Mesenchymal stem cell (in vitro differentiated cells and primary cell): ENCODE data around the gene UBQLN1.
"Not testable (repeated sequence)": the region's sequence is repeated elsewhere in the genome, so short reads cannot be mapped to it uniquely, and the experiment has no call there.

Source experiments
- DNase-seq: peaks from one replicate; pipeline ENCODE4 v3.0.0-alpha.2; 2013
- H2AFZ ChIP-seq: one replicate; pipeline ENCODE4 v1.6.1; 2013; ENCODE audit warnings: low read depth, mild to moderate bottlenecking, control low read depth, inconsistent platforms, low read length, moderate library complexity
- H2AK5ac ChIP-seq: 2 replicates; pipeline ENCODE4 v1.6.1; 2013; ENCODE audit warnings: low read length, moderate library complexity, mild to moderate bottlenecking, inconsistent platforms; ENCODE audit not compliant: severe bottlenecking
- H2BK120ac ChIP-seq: one replicate; pipeline ENCODE4 v1.6.1; 2013; ENCODE audit warnings: low read depth, mild to moderate bottlenecking, inconsistent platforms, low read length, moderate library complexity
- H2BK12ac ChIP-seq, 2 experiments: one replicate each; pipeline ENCODE4 v1.6.1; 2013; ENCODE audit warnings: inconsistent platforms in 2 of 2, low read length in 2 of 2, mild to moderate bottlenecking in 2 of 2, moderate library complexity in 2 of 2, control low read depth in 1 of 2
- H2BK15ac ChIP-seq: one replicate; pipeline ENCODE4 v1.6.1; 2013; ENCODE audit warnings: mild to moderate bottlenecking, low read depth, inconsistent platforms; ENCODE audit not compliant: poor library complexity, severe bottlenecking
- H2BK5ac ChIP-seq: 2 replicates; pipeline ENCODE4 v1.6.1; 2013; ENCODE audit warnings: low read depth, mild to moderate bottlenecking, low read length, control low read depth, inconsistent platforms; ENCODE audit not compliant: poor library complexity, severe bottlenecking
- H3K14ac ChIP-seq, 2 experiments: one replicate each; pipeline ENCODE4 v1.6.1; 2013; ENCODE audit warnings: inconsistent platforms in 2 of 2, low read length in 2 of 2, control low read depth in 1 of 2, mild to moderate bottlenecking in 1 of 2, moderate library complexity in 1 of 2
- H3K18ac ChIP-seq, 2 experiments: one replicate each; pipeline ENCODE4 v1.6.1; 2013; ENCODE audit warnings: inconsistent platforms in 2 of 2, low read length in 2 of 2, control low read depth in 1 of 2, low read depth in 1 of 2, mild to moderate bottlenecking in 1 of 2
- H3K23ac ChIP-seq, 2 experiments: one replicate each; pipeline ENCODE4 v1.6.1; 2013; ENCODE audit warnings: inconsistent platforms in 2 of 2, low read length in 2 of 2, mild to moderate bottlenecking in 2 of 2, moderate library complexity in 2 of 2, control low read depth in 1 of 2
- H3K27ac ChIP-seq: 2 replicates; pipeline ENCODE4 v1.5.1; 2013; ENCODE audit warnings: mild to moderate bottlenecking, moderate library complexity, low read length, control low read depth, inconsistent platforms; ENCODE audit not compliant: poor library complexity, severe bottlenecking
- H3K27me3 ChIP-seq, 2 experiments: 2 replicates each; pipeline versions ENCODE4 v1.6.1 to v1.7.0; 2013; ENCODE audit warnings: low read length in 2 of 2, mild to moderate bottlenecking in 2 of 2, moderate library complexity in 2 of 2, control low read depth in 1 of 2, inconsistent platforms in 1 of 2; ENCODE audit not compliant: control insufficient read depth in 1 of 2, insufficient read depth in 1 of 2
- H3K36me3 ChIP-seq, 2 experiments: 2 replicates each; pipeline versions ENCODE4 v1.6.1 to v1.7.0; 2013; ENCODE audit warnings: low read length in 2 of 2, control low read depth in 1 of 2, inconsistent platforms in 1 of 2, low read depth in 1 of 2, mild to moderate bottlenecking in 1 of 2; ENCODE audit not compliant: insufficient read depth in 2 of 2, control insufficient read depth in 1 of 2
- H3K4ac ChIP-seq, 2 experiments: one replicate each; pipeline ENCODE4 v1.6.1; 2013; ENCODE audit warnings: inconsistent platforms in 2 of 2, low read length in 2 of 2, mild to moderate bottlenecking in 2 of 2, moderate library complexity in 2 of 2, control low read depth in 1 of 2, low read depth in 1 of 2
- H3K4me1 ChIP-seq: 2 replicates; pipeline ENCODE4 v1.6.1; 2013; ENCODE audit warnings: low read depth, low read length, control low read depth; ENCODE audit not compliant: control insufficient read depth, insufficient read depth
- H3K4me2 ChIP-seq: 2 replicates; pipeline ENCODE4 v1.6.1; 2013; ENCODE audit warnings: low read length, mild to moderate bottlenecking, inconsistent platforms; ENCODE audit not compliant: poor library complexity, severe bottlenecking
- H3K4me3 ChIP-seq, 2 experiments: 2 replicates each; pipeline versions ENCODE4 v1.5.1 to v1.7.0; 2013; ENCODE audit warnings: low read length in 2 of 2, mild to moderate bottlenecking in 2 of 2, control low read depth in 1 of 2, low read depth in 1 of 2; ENCODE audit not compliant: insufficient read depth in 1 of 2
- H3K79me1 ChIP-seq: replicated peaks from 2 replicates; pipeline ENCODE4 v1.6.1; 2013; ENCODE audit warnings: mild to moderate bottlenecking, control low read depth, low read length, inconsistent platforms; ENCODE audit not compliant: poor library complexity, severe bottlenecking
- H3K9ac ChIP-seq: 2 replicates; pipeline ENCODE4 v1.7.0; 2013; ENCODE audit warnings: mild to moderate bottlenecking, low read length, moderate library complexity
- H3K9me3 ChIP-seq: 2 replicates; pipeline ENCODE4 v1.7.0; 2013; ENCODE audit warnings: mild to moderate bottlenecking, low read length; ENCODE audit not compliant: control insufficient read depth
- H4K8ac ChIP-seq: one replicate; pipeline ENCODE4 v1.6.1; 2013; ENCODE audit warnings: inconsistent platforms, mild to moderate bottlenecking, low read length, moderate library complexity
- H4K91ac ChIP-seq: one replicate; pipeline ENCODE4 v1.6.1; 2013; ENCODE audit warnings: mild to moderate bottlenecking, low read length, inconsistent platforms
- WGBS: methylation state at CpG from one replicate; pipeline ENCODE4 v1.1.7; 2013; ENCODE audit warnings: mixed read lengths; 5-methylcytosine and 5-hydroxymethylcytosine counted together

UBQLN1 gene

GRCh38 chr9:83733739-83734138, 26.0 kb upstream of the UBQLN1 start:
- H3K79me1 ChIP-seq: no peaks in the 10 kb centered on the region
- no peak overlapping the region for H3K27ac ChIP-seq
- no peak overlapping the region for H3K4me2 ChIP-seq
- H3K27me3 ChIP-seq: no peaks in the 10 kb centered on the region
- H3K4ac ChIP-seq: no peak overlapping the region
- H2AK5ac ChIP-seq: no peak overlapping the region
- no peaks in the 10 kb centered on the region for H3K4me1 ChIP-seq
- H2BK5ac ChIP-seq: no peak overlapping the region
- H3K4me3 ChIP-seq: no peak overlapping the region
- peaks cover 2% of the 10 kb centered on the region for H3K9me3 ChIP-seq
- H3K14ac ChIP-seq: no peak overlapping the region
- DNase-seq: no peak
- no peak overlapping the region for H2BK15ac ChIP-seq
- H2AFZ ChIP-seq: no peak overlapping the region
- WGBS: 80% methylated on average over 1 of the region's 4 CpGs
- no peak overlapping the region for H4K8ac ChIP-seq
- no peak overlapping the region for H3K18ac ChIP-seq
- H3K36me3 ChIP-seq: no peaks in the 10 kb centered on the region
- no peak overlapping the region for H3K9ac ChIP-seq
- no peak overlapping the region for H4K91ac ChIP-seq
- no peak overlapping the region for H2BK12ac ChIP-seq
- no peak overlapping the region for H2BK120ac ChIP-seq
- no peak overlapping the region for H3K23ac ChIP-seq

- not testable (repeated sequence) for DNase-seq, H3K4ac ChIP-seq, H3K4me1 ChIP-seq, H2BK12ac ChIP-seq, H3K9ac ChIP-seq, H2BK5ac ChIP-seq, H2BK15ac ChIP-seq, H3K36me3 ChIP-seq, H3K9me3 ChIP-seq, H3K14ac ChIP-seq, H3K23ac ChIP-seq, H3K27me3 ChIP-seq, H3K4me2 ChIP-seq, H2BK120ac ChIP-seq, H3K4me3 ChIP-seq, H3K27ac ChIP-seq, H3K79me1 ChIP-seq, H3K18ac ChIP-seq, H2AK5ac ChIP-seq, H2AFZ ChIP-seq, H4K91ac ChIP-seq, H4K8ac ChIP-seq
- 98% methylated on average over 6 of the region's 22 CpGs for WGBS
Observed at GRCh38 chr9:83728591-83729368, 21.0 kb upstream of the UBQLN1 start.

GRCh38 chr9:83724436-83724835, 16.7 kb upstream of the UBQLN1 start:
- peaks cover 5% of the 10 kb centered on the region in 2 experiments for H3K27me3 ChIP-seq
- DNase-seq: no peak
- no peak overlapping the region for H4K91ac ChIP-seq
- no peak overlapping the region for H3K4me2 ChIP-seq
- H3K23ac ChIP-seq: no peak overlapping the region
- no peaks in the 10 kb centered on the region for H3K9me3 ChIP-seq
- H2BK120ac ChIP-seq: no peak overlapping the region
- H3K79me1 ChIP-seq: no peaks in the 10 kb centered on the region
- H3K14ac ChIP-seq: no peak overlapping the region
- no peak overlapping the region for H3K4me3 ChIP-seq
- no peak overlapping the region for H2AK5ac ChIP-seq
- H3K18ac ChIP-seq: no peak overlapping the region
- H4K8ac ChIP-seq: no peak overlapping the region
- no peak overlapping the region for H3K27ac ChIP-seq
- no peaks in the 10 kb centered on the region for H3K36me3 ChIP-seq
- no peak overlapping the region for H2AFZ ChIP-seq
- no peak overlapping the region for H2BK5ac ChIP-seq
- H3K9ac ChIP-seq: no peak overlapping the region
- H2BK15ac ChIP-seq: no peak overlapping the region
- H3K4me1 ChIP-seq: no peaks in the 10 kb centered on the region
- H3K4ac ChIP-seq: no peak overlapping the region
- no peak overlapping the region for H2BK12ac ChIP-seq

- 60% methylated on average over 1 of the region's 2 CpGs for WGBS
- Histone ChIP-seq H2AFZ (no peak overlapping the region), H2BK120ac (no peak overlapping the region), H2BK15ac (no peak overlapping the region), H3K18ac (peak overlapping the region in 1 of 2 experiments; percentile 8), H4K91ac (no peak overlapping the region), H3K9me3 (no peaks in the 10 kb centered on the region), H3K4me2 (no peak overlapping the region), H3K27me3 (peaks cover 5% of the 10 kb centered on the region in 2 experiments), H3K27ac (no peak overlapping the region), H2BK5ac (no peak overlapping the region), H3K4me1 (no peaks in the 10 kb centered on the region), H3K4me3 (no peak overlapping the region), H2AK5ac (no peak overlapping the region), H3K4ac (no peak overlapping the region), H3K79me1 (no peaks in the 10 kb centered on the region), H3K9ac (no peak overlapping the region), H3K36me3 (no peaks in the 10 kb centered on the region), H3K23ac (no peak overlapping the region), H4K8ac (no peak overlapping the region), H2BK12ac (no peak overlapping the region), H3K14ac (no peak overlapping the region)
- DNase-seq: no peak
Observed at GRCh38 chr9:83722726-83723495, 15.2 kb upstream of the UBQLN1 start.
